ENCODE measurements around the gene LIPM.

DNA sequence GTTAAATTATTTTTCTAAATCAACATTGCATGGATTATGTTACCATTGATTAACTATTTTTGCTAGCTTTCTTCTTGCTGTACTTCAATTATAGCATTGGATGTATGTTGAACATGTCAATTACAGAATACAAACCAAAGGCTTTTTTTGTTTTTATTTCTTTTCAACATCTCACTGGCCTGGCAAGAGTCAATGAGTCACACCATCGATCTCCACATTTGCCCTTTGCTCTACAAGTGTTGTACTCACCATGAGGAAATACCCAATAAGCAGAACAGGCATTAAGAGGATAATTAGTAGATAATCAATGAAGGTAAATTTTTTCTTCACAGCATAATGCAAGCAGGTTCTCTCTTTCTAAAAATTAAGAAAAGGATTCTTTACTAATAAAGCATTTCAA lies 25.8 kb downstream of the LIPM start:
- TF ChIP-seq GATA2 (IDR thresholded peaks at IDR 0.05; ENCODE audit: low read depth, low read length) (no peak), GATA3 (IDR thresholded peaks at IDR 0.05; ENCODE audit: low read depth, low read length) (no peak)
